GM12891 (cell line): ENCODE measurements around the gene GNG10.

ENCODE experiments used
- POLR2A ChIP-seq: IDR thresholded peaks from 2 replicates; pipeline ENCODE4 v1.6.1; 2011; ENCODE audit warnings: low read depth, low read length, control low read depth
- SPI1 ChIP-seq: IDR thresholded peaks from 2 replicates; pipeline ENCODE4 v1.6.1; 2011; ENCODE audit warnings: low read depth, low read length, control low read depth

GRCh38 chr9:111622626-111623025 lies 38.8 kb upstream of the GNG10 start:
- TF ChIP-seq POLR2A: no peak
- no peak for TF ChIP-seq SPI1
